Vagina (tissue), 2 donors: ENCODE data around the gene MEIOB. TPM values are rescaled to one million over a fixed set of nuclear protein-coding genes. Genes with fewer than 3 reads are reported as not detected.

Experiments
- DNase-seq, 2 donors: peaks; one replicate each; pipeline ENCODE4 v3.0.0-alpha.2; 2017; ENCODE audit errors: extremely low spot score in 2 of 2
- H3K27ac ChIP-seq: fragments of 200-600 bp; sonication (generic); one replicate; pipeline ENCODE4 v1.5.1; 2019
- H3K27me3 ChIP-seq: fragments of 200-600 bp; sonication (generic); one replicate; pipeline ENCODE4 v1.5.1; 2019
- H3K36me3 ChIP-seq, 2 donors: fragments of 200-600 bp; sonication (generic); one replicate each; pipeline ENCODE4 v1.5.1; 2017 to 2019
- H3K4me1 ChIP-seq: fragments of 200-600 bp; sonication (generic); one replicate; pipeline ENCODE4 v1.5.1; 2019
- H3K4me3 ChIP-seq, 2 donors: fragments of 200-600 bp; sonication (generic); 1 replicate in 1 of 2; 2 replicates in 1 of 2; pipeline ENCODE4 v1.5.1; 2016 to 2019
- H3K9me3 ChIP-seq: fragments of 200-600 bp; sonication (generic); one replicate; pipeline ENCODE4 v1.5.1; 2019
- CTCF ChIP-seq, 3 experiments: fragments of 450-650 bp in 2 of 3; fragments of 200-600 bp in 1 of 3; sonication (generic) in 1 of 3; IDR thresholded peaks; one replicate each; pipeline ENCODE4 v1.5.1; 2017 to 2019; ENCODE audit warnings: antibody characterized with exemption in 3 of 3, mild to moderate bottlenecking in 2 of 3, moderate library complexity in 2 of 3
- POLR2A ChIP-seq, 2 donors: fragments of 450-650 bp; IDR thresholded peaks; one replicate each; pipeline ENCODE4 v1.6.1; 2017; ENCODE audit warnings: antibody characterized with exemption in 2 of 2, mild to moderate bottlenecking in 2 of 2, moderate library complexity in 2 of 2
- POLR2AphosphoS5 ChIP-seq, 2 donors: sonication (generic); formaldehyde crosslinking; IDR thresholded peaks; one replicate each; pipeline ENCODE4 v1.9.0; 2017; ENCODE audit warnings: antibody characterized with exemption in 2 of 2, mild to moderate bottlenecking in 2 of 2, low read depth in 1 of 2; ENCODE audit not compliant: insufficient read depth in 1 of 2
- intact Hi-C: fragments of 100-400 bp; cut with DNase I; formaldehyde crosslinking; loops from one replicate; pipeline ENCODE4 v1.15.1; 2023
- total RNA-seq: library from RNA; depleted of rRNA; stranded (reverse); fragments of >200 nt; gene quantifications from one replicate; pipeline ENCODE4 v1.2.3, GENCODE V29; 2016

The MEIOB gene
- total RNA-seq, 1 donor from 2014 or later: not detected

GRCh38 chr16:1789643-1790045 is 82.3 kb downstream of the MEIOB start:
- no peak overlapping the region for H3K4me3 ChIP-seq
- H3K9me3 ChIP-seq: no peaks in the 10 kb centered on the region
- no peak overlapping the region for H3K27ac ChIP-seq
- DNase-seq: no peak
- peaks cover 0 to 27% of the 10 kb centered on the region in 2 donors for H3K36me3 ChIP-seq
- peaks cover 24% of the 10 kb centered on the region for H3K4me1 ChIP-seq
- no peaks in the 10 kb centered on the region for H3K27me3 ChIP-seq
- TF ChIP-seq POLR2A (IDR thresholded peaks at IDR 0.05): no peak
- no peak for TF ChIP-seq CTCF (IDR thresholded peaks at IDR 0.05)
- TF ChIP-seq POLR2AphosphoS5 (IDR thresholded peaks at IDR 0.05; ENCODE audit: insufficient read depth in 1 of 2, low read depth in 1 of 2): no peak
- intact Hi-C loops: no loop called here

GRCh38 chr16:1788708-1789100 is 83.3 kb downstream of the MEIOB start:
- Histone ChIP-seq H3K4me3 (no peak overlapping the region), H3K4me1 (peaks cover 33% of the 10 kb centered on the region), H3K27ac (no peak overlapping the region), H3K36me3 (peaks cover 0 to 27% of the 10 kb centered on the region in 2 donors), H3K9me3 (no peaks in the 10 kb centered on the region), H3K27me3 (no peaks in the 10 kb centered on the region)
- intact Hi-C loops: no loop called here
- no peak for DNase-seq
- TF ChIP-seq CTCF (IDR thresholded peaks at IDR 0.05): no peak
- TF ChIP-seq POLR2AphosphoS5 (IDR thresholded peaks at IDR 0.05; ENCODE audit: insufficient read depth in 1 of 2, low read depth in 1 of 2): no peak
- no peak for TF ChIP-seq POLR2A (IDR thresholded peaks at IDR 0.05)

GRCh38 chr16:1788095-1788707 is 83.8 kb downstream of the MEIOB start:
- DNase-seq: no peak
- Histone ChIP-seq H3K36me3 (peaks cover 0 to 27% of the 10 kb centered on the region in 2 donors), H3K4me1 (peaks cover 36% of the 10 kb centered on the region), H3K4me3 (no peak overlapping the region), H3K27ac (no peak overlapping the region), H3K27me3 (no peaks in the 10 kb centered on the region), H3K9me3 (no peaks in the 10 kb centered on the region)
- TF ChIP-seq CTCF (IDR thresholded peaks at IDR 0.05) (no peak), POLR2A (IDR thresholded peaks at IDR 0.05) (no peak), POLR2AphosphoS5 (IDR thresholded peaks at IDR 0.05; ENCODE audit: insufficient read depth in 1 of 2, low read depth in 1 of 2) (no peak)
- intact Hi-C loops: no loop called here

- Histone ChIP-seq H3K36me3 (peaks cover 0 to 27% of the 10 kb centered on the region in 2 donors), H3K27ac (no peak overlapping the region), H3K9me3 (no peaks in the 10 kb centered on the region), H3K27me3 (no peaks in the 10 kb centered on the region), H3K4me3 (no peak overlapping the region), H3K4me1 (peaks cover 36% of the 10 kb centered on the region)
- DNase-seq: no peak
- intact Hi-C loops: no loop called here
- TF ChIP-seq POLR2A (IDR thresholded peaks at IDR 0.05) (no peak), CTCF (IDR thresholded peaks at IDR 0.05) (no peak), POLR2AphosphoS5 (IDR thresholded peaks at IDR 0.05; ENCODE audit: insufficient read depth in 1 of 2, low read depth in 1 of 2) (no peak)
These were observed 84.5 kb downstream of the MEIOB start for GRCh38 chr16:1787322-1788094.

GRCh38 chr16:1787056-1787321 is 85.0 kb downstream of the MEIOB start:
- no peak overlapping the region for H3K4me3 ChIP-seq
- peaks cover 0 to 27% of the 10 kb centered on the region in 2 donors for H3K36me3 ChIP-seq
- peaks cover 36% of the 10 kb centered on the region for H3K4me1 ChIP-seq
- TF ChIP-seq CTCF (IDR thresholded peaks at IDR 0.05) (no peak), POLR2AphosphoS5 (IDR thresholded peaks at IDR 0.05; ENCODE audit: insufficient read depth in 1 of 2, low read depth in 1 of 2) (no peak), POLR2A (IDR thresholded peaks at IDR 0.05) (no peak)
- DNase-seq: no peak
- intact Hi-C loops: no loop called here
- no peak overlapping the region for H3K27ac ChIP-seq
- no peaks in the 10 kb centered on the region for H3K9me3 ChIP-seq
- no peaks in the 10 kb centered on the region for H3K27me3 ChIP-seq
